GM21447 (cell line): Measurements from ENCODE around the gene C16orf89.

Source experiments
- ATAC-seq: cut with Tn5 transposase; IDR thresholded peaks from one replicate; pipeline ENCODE4 v1.9.1; 2021; ENCODE audit not compliant: unreplicated experiment

The C16orf89 gene

GRCh38 chr16:5031601-5032000 is 34.2 kb downstream of the C16orf89 start:
- no peak for ATAC-seq

DNA sequence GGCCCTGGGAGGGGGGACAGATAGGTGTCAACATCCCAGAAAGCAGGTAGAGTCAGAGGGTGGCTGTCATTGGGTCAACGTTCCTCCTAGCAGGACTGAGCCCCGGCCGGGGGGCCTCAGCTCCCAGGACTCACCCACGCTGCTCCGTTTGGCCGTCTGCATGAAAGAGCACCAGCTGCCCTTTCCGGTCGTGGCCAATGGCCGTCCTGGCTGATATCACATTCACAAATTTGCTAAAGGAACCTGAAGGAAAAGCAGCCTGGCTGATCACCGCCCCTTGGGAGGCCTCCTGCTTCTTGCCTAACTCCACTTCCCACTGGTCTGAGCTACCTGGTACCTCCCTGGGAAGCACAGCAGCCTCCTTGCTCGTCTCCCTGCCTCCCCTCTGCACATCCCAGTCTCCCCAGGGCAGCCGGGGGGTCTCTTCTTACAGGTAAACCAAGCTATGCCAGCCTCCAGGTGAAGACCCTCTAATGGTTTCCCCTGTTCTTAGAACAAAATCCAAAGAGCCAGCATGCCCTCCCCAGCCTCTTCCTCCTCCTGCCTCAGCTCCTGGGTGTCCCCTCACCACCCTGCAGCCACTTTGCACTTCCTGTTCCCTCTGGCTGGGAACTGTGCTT is 35.4 kb downstream of the C16orf89 start:
- no peak for ATAC-seq

GRCh38 chr16:5028950-5029475 is 36.7 kb downstream of the C16orf89 start:
- ATAC-seq = no peak

DNA sequence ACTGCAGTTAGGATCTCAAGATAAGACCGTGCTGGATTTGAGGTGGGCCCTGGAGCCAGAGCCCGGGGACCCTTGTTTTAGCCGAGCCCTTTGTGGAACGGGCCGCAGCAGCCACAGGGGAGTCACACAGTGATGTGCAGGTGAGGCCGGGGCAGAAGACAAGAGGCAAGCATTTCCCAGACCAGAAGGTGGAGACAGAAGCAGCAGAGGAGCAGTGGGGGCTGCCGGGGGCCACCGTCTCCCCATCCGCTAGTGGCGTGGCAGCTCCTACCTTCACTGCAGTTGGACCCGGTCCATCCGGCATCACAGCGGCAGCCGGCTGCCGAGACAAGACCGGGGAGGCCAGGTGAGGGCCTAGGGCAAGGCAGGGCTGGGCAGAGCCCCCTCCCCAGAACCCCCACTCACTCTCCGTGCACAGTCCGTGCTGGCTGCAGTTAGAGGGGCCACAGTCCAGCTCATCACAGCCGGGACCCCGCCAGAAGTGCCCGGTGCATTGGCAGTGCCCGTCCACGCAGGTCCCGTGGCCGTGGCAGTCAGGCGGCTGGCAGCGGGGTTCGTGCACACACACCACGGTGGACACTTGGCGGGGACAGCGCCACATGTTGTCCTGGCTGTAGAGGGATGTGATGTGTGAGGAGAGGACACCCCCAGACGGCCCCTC is 38.1 kb downstream of the C16orf89 start:
- ATAC-seq = no peak

GRCh38 chr16:5027086-5027485 is 38.7 kb downstream of the C16orf89 start:
- ATAC-seq = no peak

DNA sequence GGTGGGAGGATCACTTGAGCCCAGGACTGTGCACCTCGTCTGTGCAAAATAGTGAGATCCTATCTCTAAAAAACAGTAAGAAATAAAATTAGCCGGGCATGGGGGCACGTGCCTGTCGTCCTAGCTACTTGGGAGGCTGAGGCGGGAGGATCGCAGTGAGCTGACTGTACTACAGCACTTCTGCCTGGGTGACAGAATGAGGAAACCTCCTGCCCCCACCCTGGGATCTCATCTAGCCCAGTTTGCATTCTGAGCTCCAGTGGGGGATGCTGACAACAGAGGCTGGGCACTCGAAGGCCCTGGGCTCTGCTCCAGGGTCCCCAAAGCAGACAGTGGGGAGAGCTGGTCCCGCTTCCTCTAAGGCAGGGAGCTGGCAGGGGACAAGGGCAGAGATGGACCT is 39.1 kb downstream of the C16orf89 start:
- ATAC-seq = no peak

DNA sequence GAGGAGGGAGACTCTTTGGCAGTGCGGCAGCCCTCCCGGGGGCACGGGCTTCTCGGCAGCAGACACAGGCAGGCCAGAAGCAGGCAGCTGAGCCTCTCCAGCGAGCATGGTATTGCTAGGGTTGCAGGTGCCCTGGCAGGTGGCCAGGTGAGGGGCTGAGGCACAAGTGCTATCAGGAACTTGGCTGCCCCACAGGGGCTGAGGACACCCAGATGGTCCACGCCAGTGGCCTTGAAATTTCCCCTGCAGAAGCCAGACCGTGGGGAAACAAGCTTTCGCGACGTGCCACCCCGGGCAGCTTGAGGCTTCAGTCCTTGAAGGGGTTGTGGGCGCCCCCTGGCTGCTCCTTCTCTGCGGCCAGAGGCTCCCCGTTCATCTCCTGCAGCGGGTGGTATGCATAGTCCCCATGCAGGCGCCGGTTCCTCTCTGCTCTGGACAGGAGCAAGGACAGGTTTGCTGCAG is 40.6 kb downstream of the C16orf89 start:
- no peak for ATAC-seq

GRCh38 chr16:5024632-5025031 is 41.1 kb downstream of the C16orf89 start:
- no peak for ATAC-seq

- no peak for ATAC-seq
These were observed 43.2 kb downstream of the C16orf89 start for GRCh38 chr16:5022521-5022920.

- no peak for ATAC-seq
These were observed 45.2 kb downstream of the C16orf89 start for GRCh38 chr16:5020551-5020950.

GRCh38 chr16:5019775-5020174 is 46.0 kb downstream of the C16orf89 start:
- ATAC-seq = no peak

DNA sequence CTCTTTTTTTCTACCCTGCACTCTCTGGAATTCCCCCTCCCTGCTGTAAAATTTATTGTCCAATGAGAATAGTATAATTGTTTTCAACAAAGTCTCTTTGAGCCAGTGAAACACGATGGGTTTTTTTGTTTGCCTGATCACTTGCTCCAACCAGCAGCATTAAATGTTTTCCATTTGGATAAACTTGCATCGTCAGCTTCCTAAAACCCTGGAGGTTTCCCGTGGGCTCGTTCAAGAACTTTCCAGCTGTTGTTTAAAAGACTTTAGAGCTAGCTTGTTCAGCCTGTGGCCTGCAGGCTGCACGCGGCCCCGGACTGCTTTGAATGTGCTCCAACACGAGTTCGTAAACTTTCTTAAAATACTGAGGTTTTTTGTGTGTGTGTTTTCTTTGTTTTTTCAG is 47.0 kb downstream of the C16orf89 start:
- ATAC-seq = no peak

DNA sequence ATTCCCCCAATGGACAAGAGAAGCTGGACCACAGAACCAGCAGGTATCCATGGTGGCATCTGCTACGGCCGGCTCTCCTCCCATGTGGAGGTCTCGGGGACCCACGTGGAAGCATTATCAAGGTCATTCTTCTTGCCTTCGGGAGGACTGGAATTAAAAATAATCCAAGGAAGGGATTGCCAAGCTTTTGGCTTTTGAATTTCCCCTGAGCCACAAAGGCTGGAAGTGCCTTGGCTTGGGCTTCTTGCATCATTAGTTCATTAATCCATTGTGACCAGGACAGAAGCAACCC is 48.1 kb downstream of the C16orf89 start:
- ATAC-seq = no peak

DNA sequence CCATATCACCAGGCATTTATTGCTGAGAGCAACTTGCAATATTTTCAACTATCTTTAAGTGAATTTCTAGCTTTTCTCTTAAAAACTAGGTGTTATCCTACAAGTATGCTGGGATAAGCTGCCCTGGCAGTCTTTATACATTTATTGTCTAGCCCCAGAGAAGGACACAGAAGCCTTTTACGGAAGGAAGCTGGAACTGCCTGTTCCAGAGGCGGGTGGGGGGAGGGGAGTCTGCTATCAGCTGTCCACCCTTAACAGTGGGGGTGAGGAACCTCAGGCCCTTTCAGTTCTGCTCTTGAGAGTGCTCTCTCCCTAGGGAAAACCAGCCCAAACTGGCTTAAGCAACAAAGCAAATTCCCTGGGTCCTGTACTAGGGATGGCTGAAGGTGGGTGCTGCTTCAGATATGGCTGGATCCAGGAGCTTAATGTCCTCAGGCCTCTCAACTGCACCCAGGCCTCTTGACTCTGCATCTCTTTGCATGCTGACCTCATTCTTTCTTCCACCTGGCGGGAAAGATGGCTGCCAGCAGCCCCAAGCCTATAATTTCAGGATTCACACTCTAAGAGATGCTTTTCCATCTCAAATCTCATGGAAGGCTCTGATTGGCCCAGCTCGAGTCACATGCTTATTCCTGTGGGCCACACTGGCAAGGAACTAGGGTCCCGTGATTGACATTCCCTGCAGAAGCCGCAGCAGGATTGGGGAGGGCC is 48.6 kb downstream of the C16orf89 start:
- no peak for ATAC-seq

DNA sequence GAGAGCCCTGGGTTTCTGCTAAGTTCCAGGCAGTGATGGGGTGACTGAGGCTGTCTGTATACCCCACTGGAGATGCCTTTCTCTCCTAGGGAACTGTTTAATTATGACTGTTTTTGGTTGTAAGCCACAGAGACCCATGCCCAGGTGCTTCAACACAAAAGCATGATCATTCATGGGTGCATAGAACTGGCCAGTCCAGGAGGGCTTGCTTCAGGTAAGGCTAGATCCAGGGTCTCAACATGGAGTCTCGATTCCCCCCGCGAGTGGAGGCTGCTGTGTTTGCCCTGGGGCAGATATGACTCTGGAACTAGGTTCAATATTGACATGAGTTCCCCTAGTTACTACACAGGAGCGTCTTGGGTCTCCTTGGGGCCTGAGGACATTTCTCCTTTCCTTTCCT is 49.9 kb downstream of the C16orf89 start:
- ATAC-seq = no peak

- ATAC-seq = no peak
These were observed 50.4 kb downstream of the C16orf89 start for GRCh38 chr16:5015351-5015750.

GRCh38 chr16:5012887-5013286 is 52.9 kb downstream of the C16orf89 start:
- no peak for ATAC-seq

DNA sequence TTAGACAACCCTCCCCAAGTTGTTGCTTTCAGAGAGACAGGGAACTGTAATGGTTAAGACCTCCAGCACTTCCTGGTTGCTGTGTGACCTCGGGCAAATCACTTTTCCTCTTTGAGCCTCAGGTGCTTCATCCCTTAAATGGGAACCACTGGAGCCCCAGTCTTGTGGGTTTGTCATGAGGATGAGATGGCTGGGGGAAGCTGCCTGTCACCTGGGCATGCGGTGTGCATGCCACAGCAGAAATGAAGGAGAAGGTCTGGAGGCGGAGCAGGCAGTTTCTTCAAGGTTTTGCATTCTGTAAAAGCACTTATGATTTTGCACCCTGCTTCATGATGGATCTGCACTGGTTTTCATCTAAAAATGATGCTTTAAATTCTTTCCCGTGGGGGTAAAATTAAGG is 54.1 kb downstream of the C16orf89 start:
- ATAC-seq = no peak

DNA sequence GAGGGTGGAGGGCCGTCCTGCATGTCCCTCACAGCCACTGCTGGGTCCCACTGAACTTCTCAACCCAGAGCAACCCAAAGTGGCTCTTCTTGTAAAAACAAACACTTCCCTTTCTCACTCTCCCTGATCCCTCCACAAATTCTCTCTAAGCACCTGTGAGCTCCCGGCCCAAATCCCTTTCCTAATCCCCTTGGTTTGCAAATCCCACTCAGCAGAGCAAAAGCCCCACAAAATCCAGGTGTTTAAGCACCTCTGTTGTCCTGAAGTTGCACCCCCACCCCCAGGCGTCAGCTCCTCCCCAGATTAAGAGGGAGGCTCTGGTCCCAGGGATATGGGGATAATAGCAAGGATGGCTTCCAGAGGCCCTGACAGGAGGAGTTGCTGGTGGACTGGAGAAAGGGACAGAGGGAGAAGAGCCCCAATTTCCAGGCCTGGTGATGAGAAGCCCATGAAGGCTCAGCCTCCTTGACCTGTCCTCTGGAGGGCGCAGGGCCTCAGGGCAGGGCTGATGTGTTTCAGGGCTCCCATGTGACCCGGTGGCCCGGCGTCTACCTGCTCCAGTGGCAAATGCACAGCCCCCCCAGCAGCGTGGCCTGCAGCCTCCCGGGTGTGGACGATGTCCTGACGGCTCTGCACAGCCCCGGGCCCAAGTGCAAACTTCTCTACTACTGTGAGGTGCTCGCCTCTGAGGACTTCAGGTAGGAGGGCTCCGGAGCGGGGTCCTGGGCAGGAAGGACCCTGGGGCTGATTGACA is 55.0 kb downstream of the C16orf89 start:
- no peak for ATAC-seq

DNA sequence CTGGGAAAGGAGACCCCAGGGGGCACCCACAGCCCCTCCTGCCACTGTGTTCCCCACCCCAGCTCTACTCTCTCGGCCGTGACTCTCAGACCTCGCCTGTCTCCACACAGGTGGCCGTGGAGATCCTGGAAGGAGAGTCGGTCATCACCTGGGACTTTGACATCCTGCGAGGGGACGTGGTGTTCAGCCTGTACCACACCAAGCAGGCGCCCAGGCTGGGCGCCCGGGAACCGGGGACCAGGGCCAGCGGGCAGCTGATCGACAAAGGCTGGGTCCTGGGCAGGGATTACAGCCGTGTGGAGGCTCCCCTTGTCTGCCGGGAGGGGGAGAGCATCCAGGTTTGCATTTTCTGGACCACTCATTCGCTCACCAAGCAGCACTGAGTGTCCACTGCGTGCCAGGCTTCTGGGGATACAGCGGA is 57.4 kb downstream of the C16orf89 start:
- no peak for ATAC-seq

- no peak for ATAC-seq
These were observed 58.5 kb downstream of the C16orf89 start for GRCh38 chr16:5007256-5007655.
